SH-SY5Y (cell line): ENCODE data around the gene CASK.

Experiments used
- GATA2 ChIP-seq: IDR thresholded peaks from 2 replicates; pipeline ENCODE4 v1.6.1; 2011; ENCODE audit warnings: mild to moderate bottlenecking, low read depth, low read length
- GATA3 ChIP-seq: IDR thresholded peaks from 2 replicates; pipeline ENCODE4 v1.6.1; 2011; ENCODE audit warnings: low read depth, mild to moderate bottlenecking, low read length, moderate library complexity

DNA sequence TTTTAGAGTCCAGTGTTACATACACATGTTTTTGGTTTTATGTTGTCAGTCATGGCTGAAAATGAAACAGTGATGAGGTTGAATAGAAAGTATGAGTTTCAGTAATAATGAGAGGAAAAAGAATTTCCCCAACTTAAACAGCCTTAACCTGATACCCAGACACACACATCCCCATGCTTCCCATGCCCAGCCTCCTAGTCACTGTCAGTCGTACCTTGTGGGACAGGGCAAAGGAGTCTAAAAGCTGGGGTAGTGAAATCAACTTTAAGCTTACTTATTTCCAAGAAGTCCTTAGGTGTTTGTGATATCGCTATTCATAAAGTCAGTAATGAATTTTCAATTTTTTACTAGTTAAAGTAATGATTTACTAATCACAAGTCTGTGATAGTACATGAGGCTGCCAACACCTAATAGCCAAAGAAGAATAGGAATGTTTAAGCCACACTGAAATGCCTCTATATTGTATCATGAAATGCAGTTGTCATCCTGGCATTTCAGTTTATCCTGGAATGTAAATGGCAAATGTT is 258.9 kb downstream of the CASK start:
- TF ChIP-seq GATA3 (no peak), GATA2 (no peak)
